Stimulated activated naive CD8-positive, alpha-beta T cell treated with anti-CD3 and anti-CD28 coated beads, Interleukin-15, Interleukin-2, amounts not matched to agents 100 ng/mL and 50 ng/mL, for 24 hours (primary cell): Measurements from ENCODE around the gene PDE3B.
"Not testable (repeated sequence)": the region's sequence is repeated elsewhere in the genome, so short reads cannot be mapped to it uniquely, and the experiment has no call there.

Experiments
- H3K27ac Mint-ChIP-seq: one replicate; pipeline ENCODE4 v1.8.0; 2021; ENCODE audit warnings: mild to moderate bottlenecking, mixed read lengths
- H3K27me3 Mint-ChIP-seq: one replicate; pipeline ENCODE4 v1.8.0; 2021; ENCODE audit warnings: mixed read lengths
- H3K36me3 Mint-ChIP-seq: one replicate; pipeline ENCODE4 v1.8.0; 2021; ENCODE audit warnings: low read depth, mixed read lengths
- H3K4me1 Mint-ChIP-seq: one replicate; pipeline ENCODE4 v1.8.0; 2021; ENCODE audit warnings: low read depth, mixed read lengths
- H3K4me3 Mint-ChIP-seq: one replicate; pipeline ENCODE4 v1.8.0; 2021; ENCODE audit warnings: mild to moderate bottlenecking, mixed read lengths
- H3K9me3 Mint-ChIP-seq: one replicate; pipeline ENCODE4 v1.8.0; 2021; ENCODE audit warnings: mixed read lengths

PDE3B gene

GRCh38 chr11:14766585-14766984 lies 123.0 kb downstream of the PDE3B start:
- Mint-ChIP-seq H3K4me1 (peaks cover 56% of the 10 kb centered on the region), H3K9me3 (no peaks in the 10 kb centered on the region), H3K36me3 (peaks cover 4% of the 10 kb centered on the region), H3K27ac (peak overlapping the region; percentile 75), H3K4me3 (no peak overlapping the region), H3K27me3 (no peaks in the 10 kb centered on the region)

DNA sequence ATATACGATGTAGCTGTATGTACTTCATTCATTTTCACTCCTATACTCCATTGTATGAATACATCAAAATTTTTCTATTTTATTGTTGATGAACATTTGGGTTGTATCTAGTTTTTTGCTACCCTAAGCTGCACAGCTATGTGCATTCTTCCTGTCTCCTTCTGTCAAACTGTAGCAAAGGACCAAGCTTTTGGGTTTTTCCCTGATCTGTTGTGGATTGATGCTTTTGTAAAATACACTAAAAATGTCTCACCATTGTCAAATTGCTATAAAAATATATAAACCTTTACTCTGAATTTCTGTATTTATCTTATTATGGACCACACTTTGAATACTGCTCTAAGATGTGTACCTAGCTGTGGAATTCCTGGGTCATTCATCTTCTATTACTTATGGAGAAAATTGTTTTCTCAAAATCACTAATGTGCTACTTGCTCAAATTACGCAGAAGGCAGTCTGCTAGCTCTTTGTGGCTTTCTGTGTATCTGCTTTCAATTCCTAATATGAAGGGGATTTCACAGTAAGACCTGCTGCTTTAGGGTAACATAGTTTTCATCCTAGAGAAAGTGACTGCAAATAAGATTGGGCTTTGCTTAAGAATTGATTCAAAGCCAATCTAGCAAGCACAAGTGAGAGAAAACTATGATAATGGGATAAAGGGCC lies 125.1 kb downstream of the PDE3B start:
- peaks cover 5% of the 10 kb centered on the region for H3K36me3 Mint-ChIP-seq
- peak overlapping the region; percentile 63 for H3K4me3 Mint-ChIP-seq
- H3K4me1 Mint-ChIP-seq, result peaks cover 69% of the 10 kb centered on the region
- H3K27ac Mint-ChIP-seq, result peak overlapping the region; percentile 96
- no peaks in the 10 kb centered on the region for H3K27me3 Mint-ChIP-seq
- no peaks in the 10 kb centered on the region for H3K9me3 Mint-ChIP-seq

DNA sequence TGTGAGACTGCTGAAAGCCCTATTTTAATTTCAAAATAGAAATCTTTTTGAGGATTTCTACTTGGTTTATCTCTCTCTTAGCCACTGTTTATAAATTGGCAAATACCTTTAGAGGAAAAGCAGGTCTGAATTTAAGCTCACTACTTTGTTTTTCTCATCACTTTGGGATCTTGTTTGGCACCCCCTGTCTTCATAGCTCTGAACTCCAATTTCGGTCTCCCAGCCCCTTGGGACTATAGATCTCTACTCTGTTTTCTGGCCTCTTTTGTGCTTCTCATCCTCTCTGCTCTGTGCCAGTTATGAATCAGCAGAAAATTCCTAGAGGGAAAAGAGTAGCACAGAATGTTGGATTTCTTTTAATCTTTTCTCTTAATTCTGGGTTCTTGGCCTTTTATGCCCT lies 130.2 kb downstream of the PDE3B start:
- no peaks in the 10 kb centered on the region for H3K27me3 Mint-ChIP-seq
- peaks cover 5% of the 10 kb centered on the region for H3K9me3 Mint-ChIP-seq
- H3K4me3 Mint-ChIP-seq, result no peak overlapping the region
- H3K4me1 Mint-ChIP-seq, result peaks cover 82% of the 10 kb centered on the region
- peak overlapping the region; percentile 57 for H3K27ac Mint-ChIP-seq
- H3K36me3 Mint-ChIP-seq, result peaks cover 36% of the 10 kb centered on the region

- peaks cover 44% of the 10 kb centered on the region for H3K36me3 Mint-ChIP-seq
- no peak overlapping the region for H3K4me3 Mint-ChIP-seq
- peaks cover 9% of the 10 kb centered on the region for H3K9me3 Mint-ChIP-seq
- peaks cover 82% of the 10 kb centered on the region for H3K4me1 Mint-ChIP-seq
- peak overlapping the region; percentile 66 for H3K27ac Mint-ChIP-seq
- H3K27me3 Mint-ChIP-seq, result no peaks in the 10 kb centered on the region
Measured at GRCh38 chr11:14774721-14775120, 131.1 kb downstream of the PDE3B start.

DNA sequence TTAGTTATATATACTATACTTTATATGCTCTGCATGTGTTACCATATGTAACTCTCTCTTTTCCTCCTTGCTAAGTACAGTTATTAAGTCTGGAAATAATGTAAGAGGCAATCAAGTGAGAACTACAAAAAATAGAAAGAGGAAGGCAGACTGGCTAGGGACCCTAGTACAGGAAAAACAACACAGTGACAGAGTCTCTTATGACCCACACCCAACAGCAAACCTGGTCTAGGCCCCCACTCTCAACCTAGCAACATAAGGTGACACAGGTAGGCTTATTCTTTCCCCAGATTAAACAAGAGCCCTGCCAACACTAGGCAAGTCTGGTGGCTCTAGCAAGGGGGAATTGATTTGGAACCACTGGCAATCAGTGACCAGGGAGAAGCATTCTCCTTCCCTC lies 132.3 kb downstream of the PDE3B start:
- Mint-ChIP-seq H3K27me3 (no peaks in the 10 kb centered on the region), H3K36me3 (peaks cover 50% of the 10 kb centered on the region), H3K4me1 (peaks cover 82% of the 10 kb centered on the region), H3K9me3 (peaks cover 14% of the 10 kb centered on the region), H3K27ac (no peak overlapping the region), H3K4me3 (no peak overlapping the region)

GRCh38 chr11:14778460-14778859 lies 134.9 kb downstream of the PDE3B start:
- Mint-ChIP-seq H3K9me3 (peaks cover 17% of the 10 kb centered on the region), H3K4me1 (peaks cover 75% of the 10 kb centered on the region), H3K36me3 (peaks cover 70% of the 10 kb centered on the region)
- H3K27me3 Mint-ChIP-seq, H3K27ac Mint-ChIP-seq, H3K4me3 Mint-ChIP-seq: not testable (repeated sequence)

DNA sequence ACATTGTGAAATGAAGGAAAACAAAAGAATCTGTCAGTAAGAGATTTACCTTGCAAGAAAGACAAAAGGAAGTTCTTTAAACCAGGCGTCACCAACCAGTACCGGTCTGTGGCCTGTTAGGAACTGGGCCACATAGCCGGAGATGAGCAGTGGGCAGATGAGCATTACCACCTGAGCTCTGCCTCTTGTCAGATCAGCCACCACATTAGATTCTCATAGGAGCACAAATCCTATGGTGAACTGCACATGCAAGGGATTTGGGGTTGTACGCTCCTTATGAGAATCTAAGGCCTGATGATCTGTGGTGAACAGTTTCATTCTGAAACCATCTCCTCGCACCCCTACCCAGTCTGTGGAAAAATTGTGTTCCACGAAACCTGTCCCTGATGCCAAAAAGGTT lies 140.2 kb downstream of the PDE3B start:
- Mint-ChIP-seq H3K4me3 (no peak overlapping the region), H3K9me3 (peaks cover 17% of the 10 kb centered on the region), H3K27me3 (no peaks in the 10 kb centered on the region), H3K4me1 (peaks cover 51% of the 10 kb centered on the region), H3K36me3 (peaks cover 43% of the 10 kb centered on the region), H3K27ac (peak overlapping the region; percentile 51)

DNA sequence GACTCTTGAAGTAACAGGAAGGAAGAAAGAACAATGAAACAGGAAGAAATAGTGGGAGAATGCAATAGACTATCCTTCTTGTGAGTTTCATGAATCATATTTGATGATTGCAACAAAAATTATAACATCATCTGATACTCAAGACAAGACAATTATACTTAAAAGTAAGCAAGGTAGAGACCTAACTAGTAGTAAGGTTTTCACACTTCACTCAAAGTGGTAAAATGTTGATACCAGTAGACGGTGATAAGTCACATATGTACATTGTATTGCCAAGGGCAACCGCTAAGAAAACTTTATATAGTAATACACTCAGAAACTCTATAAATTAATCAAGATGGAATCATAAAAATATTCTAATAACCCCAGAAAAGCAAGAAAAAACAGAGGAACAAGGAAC lies 140.6 kb downstream of the PDE3B start:
- peaks cover 42% of the 10 kb centered on the region for H3K36me3 Mint-ChIP-seq
- peaks cover 49% of the 10 kb centered on the region for H3K4me1 Mint-ChIP-seq
- H3K27ac Mint-ChIP-seq, result peak overlapping the region; percentile 51
- no peaks in the 10 kb centered on the region for H3K27me3 Mint-ChIP-seq
- peaks cover 14% of the 10 kb centered on the region for H3K9me3 Mint-ChIP-seq
- no peak overlapping the region for H3K4me3 Mint-ChIP-seq

GRCh38 chr11:14789879-14790484 lies 146.4 kb downstream of the PDE3B start:
- no peak overlapping the region for H3K4me3 Mint-ChIP-seq
- H3K4me1 Mint-ChIP-seq, result peaks cover 20% of the 10 kb centered on the region
- H3K9me3 Mint-ChIP-seq, result no peaks in the 10 kb centered on the region
- H3K27me3 Mint-ChIP-seq, result no peaks in the 10 kb centered on the region
- no peak overlapping the region for H3K27ac Mint-ChIP-seq
- H3K36me3 Mint-ChIP-seq, result peaks cover 16% of the 10 kb centered on the region

DNA sequence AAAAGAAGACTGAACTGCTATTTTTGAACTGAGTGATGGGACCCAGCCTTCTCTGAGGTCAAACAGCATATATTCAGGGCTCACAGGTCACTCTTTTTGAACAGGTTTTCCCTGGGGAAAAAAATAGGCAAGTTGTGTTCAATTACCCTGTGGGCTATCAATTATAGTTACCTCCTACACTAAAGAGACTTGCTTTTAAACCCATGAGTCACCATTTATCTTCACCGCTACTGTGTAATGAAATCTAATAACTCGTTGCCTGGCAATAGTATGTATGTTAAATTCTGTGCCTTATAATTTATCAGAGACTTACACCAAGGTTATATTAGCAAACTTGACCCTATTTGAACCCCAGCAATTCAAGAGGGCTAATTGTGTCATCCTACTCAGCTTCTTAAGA lies 149.9 kb downstream of the PDE3B start:
- Mint-ChIP-seq H3K27me3 (no peaks in the 10 kb centered on the region), H3K4me1 (peaks cover 33% of the 10 kb centered on the region), H3K36me3 (peaks cover 48% of the 10 kb centered on the region), H3K9me3 (no peaks in the 10 kb centered on the region), H3K27ac (no peak overlapping the region), H3K4me3 (no peak overlapping the region)

GRCh38 chr11:14796028-14796427 lies 152.4 kb downstream of the PDE3B start:
- H3K9me3 Mint-ChIP-seq, H3K27me3 Mint-ChIP-seq, H3K4me3 Mint-ChIP-seq: not testable (repeated sequence)
- peaks cover 40% of the 10 kb centered on the region for H3K4me1 Mint-ChIP-seq
- H3K27ac Mint-ChIP-seq, result peak overlapping the region; percentile 13
- H3K36me3 Mint-ChIP-seq, result peaks cover 64% of the 10 kb centered on the region

DNA sequence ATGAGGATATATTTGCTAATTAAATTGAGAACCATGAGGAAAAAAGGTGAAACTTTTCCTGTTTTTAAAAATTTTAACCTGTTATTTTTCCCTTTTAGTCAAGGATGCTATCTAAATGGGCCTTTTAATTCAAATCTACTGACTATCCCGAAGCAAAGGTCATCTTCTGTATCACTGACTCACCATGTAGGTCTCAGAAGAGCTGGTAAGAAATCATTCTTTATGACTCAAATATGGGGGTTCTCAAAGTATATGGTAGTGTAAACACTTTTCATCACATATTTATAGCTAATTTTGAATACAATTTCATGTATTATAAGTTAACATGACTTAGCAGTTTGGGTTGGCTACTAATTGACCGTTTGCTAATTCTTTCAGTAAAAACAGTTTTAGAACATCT lies 160.2 kb downstream of the PDE3B start:
- Mint-ChIP-seq H3K27ac (no peak overlapping the region), H3K27me3 (no peaks in the 10 kb centered on the region), H3K4me1 (peaks cover 27% of the 10 kb centered on the region), H3K36me3 (peaks cover 76% of the 10 kb centered on the region), H3K4me3 (no peak overlapping the region), H3K9me3 (peaks cover 12% of the 10 kb centered on the region)

- H3K27ac Mint-ChIP-seq, result no peak overlapping the region
- peaks cover 5% of the 10 kb centered on the region for H3K4me1 Mint-ChIP-seq
- no peaks in the 10 kb centered on the region for H3K27me3 Mint-ChIP-seq
- no peak overlapping the region for H3K4me3 Mint-ChIP-seq
- H3K9me3 Mint-ChIP-seq, result peaks cover 12% of the 10 kb centered on the region
- H3K36me3 Mint-ChIP-seq, result peaks cover 68% of the 10 kb centered on the region
Measured at GRCh38 chr11:14809466-14809865, 165.9 kb downstream of the PDE3B start.

DNA sequence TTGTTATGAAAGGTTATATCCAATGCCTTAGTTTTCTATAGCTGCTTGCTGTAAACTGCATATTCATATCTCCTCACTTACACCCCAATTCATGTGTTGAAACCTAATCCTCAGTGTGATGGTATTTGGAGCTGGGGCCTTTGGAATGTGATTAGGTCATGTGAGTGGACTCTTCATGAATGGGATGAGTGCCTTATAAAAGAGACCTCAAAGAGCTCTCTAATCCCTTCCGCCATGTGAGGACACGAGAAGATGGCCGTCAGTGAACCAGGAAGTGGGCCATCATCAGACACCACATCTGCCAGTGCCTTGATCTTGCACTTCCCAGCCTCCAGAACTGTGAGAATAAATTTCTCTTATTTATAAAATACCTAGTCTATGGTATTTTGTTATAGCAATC lies 169.2 kb downstream of the PDE3B start:
- Mint-ChIP-seq H3K27me3 (no peaks in the 10 kb centered on the region), H3K27ac (no peak overlapping the region), H3K36me3 (peaks cover 60% of the 10 kb centered on the region), H3K9me3 (no peaks in the 10 kb centered on the region), H3K4me1 (no peaks in the 10 kb centered on the region), H3K4me3 (no peak overlapping the region)

GRCh38 chr11:14813516-14813915 lies 169.9 kb downstream of the PDE3B start:
- H3K9me3 Mint-ChIP-seq, result no peaks in the 10 kb centered on the region

DNA sequence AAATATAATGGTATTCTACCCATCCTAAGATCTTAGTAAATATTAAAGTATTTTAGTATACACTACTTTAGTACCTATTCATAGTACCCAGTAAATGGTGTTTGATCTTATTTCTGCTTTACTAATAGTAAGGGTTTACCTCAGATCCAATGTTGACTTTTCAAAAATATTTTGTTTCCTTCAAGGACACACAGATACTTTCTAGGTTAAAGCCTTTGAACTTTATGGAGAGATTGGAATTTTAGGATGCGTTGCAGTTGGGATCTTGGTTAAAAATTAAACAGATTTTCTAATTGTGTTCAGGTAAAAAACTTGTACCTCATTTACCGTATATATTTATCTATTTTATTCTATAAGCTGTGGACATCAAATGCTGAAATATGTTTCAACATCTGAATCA lies 175.2 kb downstream of the PDE3B start:
- Mint-ChIP-seq H3K4me3 (no peak overlapping the region), H3K27me3 (no peaks in the 10 kb centered on the region), H3K27ac (no peak overlapping the region), H3K4me1 (no peaks in the 10 kb centered on the region), H3K9me3 (no peaks in the 10 kb centered on the region), H3K36me3 (peaks cover 65% of the 10 kb centered on the region)

More at GRCh38 chr11:14813516-14813915, 169.9 kb downstream of the PDE3B start:
- H3K27ac Mint-ChIP-seq, result no peak overlapping the region
- H3K27me3 Mint-ChIP-seq, result no peaks in the 10 kb centered on the region
- H3K4me1 Mint-ChIP-seq, result no peaks in the 10 kb centered on the region
- H3K4me3 Mint-ChIP-seq, result no peak overlapping the region
- H3K36me3 Mint-ChIP-seq, result peaks cover 53% of the 10 kb centered on the region
